HG03060 (cell line): Measurements from ENCODE around the gene ERI3.
A peak's percentile ranks its signal among the peaks of the same experiment; 100 is the strongest.
"Not testable (repeated sequence)": the region's sequence is repeated elsewhere in the genome, so short reads cannot be mapped to it uniquely, and the experiment has no call there.

Experiments
- ATAC-seq: cut with Tn5 transposase; IDR thresholded peaks from one replicate; pipeline ENCODE4 v1.9.1; 2021; ENCODE audit warnings: low read depth, moderate number of reproducible peaks; ENCODE audit not compliant: unreplicated experiment

The ERI3 gene

GRCh38 chr1:44217809-44218410 is 137.1 kb downstream of the ERI3 start:
- ATAC-seq, result no peak

DNA sequence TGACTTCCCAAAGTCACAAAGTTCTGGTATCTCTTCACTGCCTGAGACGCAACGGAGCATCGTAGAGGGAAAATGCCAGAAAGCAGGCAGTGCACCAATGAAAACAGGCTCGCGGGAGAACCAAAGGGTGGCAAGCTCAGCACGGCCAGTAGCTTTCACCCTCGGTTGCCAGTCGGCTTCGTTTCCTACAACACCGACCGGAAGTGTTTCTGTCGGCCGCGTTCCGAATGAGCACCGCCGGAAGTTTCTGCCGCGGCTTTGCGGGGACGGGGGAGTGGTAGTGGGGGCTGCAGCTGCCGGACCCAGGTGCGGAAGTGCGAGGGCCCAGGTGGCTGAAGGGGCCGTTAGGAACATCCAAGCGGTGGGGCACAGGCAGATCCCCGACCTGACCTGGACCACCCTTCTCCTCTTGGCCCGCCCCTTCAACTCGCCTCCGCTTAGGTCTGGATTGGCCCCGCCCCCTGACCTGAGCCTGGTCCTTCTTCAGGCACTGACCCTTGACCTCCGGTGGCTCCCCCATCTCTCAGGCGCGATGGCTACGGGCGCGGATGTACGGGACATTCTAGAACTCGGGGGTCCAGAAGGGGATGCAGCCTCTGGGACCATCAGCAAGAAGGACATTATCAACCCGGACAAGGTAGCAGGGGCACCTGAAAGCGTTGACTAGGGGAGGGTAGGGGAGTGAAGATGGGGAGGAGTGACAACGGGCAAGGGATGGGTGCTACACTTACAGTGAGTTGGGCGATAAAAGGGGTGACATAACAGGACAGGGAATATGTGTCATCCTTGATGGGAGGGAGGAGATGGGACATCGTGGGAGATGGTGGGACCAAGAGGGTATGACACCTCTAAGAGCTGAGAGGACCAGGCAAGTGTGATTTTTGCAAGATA is 141.6 kb downstream of the ERI3 start, which contains the start of gene DMAP1:
TSS of gene DMAP1 (plus strand) at position 250 of the 891 bp plus-strand sequence. CDS start at position 533, 283 bp downstream.
- ATAC-seq, result peak; percentile 65

DNA sequence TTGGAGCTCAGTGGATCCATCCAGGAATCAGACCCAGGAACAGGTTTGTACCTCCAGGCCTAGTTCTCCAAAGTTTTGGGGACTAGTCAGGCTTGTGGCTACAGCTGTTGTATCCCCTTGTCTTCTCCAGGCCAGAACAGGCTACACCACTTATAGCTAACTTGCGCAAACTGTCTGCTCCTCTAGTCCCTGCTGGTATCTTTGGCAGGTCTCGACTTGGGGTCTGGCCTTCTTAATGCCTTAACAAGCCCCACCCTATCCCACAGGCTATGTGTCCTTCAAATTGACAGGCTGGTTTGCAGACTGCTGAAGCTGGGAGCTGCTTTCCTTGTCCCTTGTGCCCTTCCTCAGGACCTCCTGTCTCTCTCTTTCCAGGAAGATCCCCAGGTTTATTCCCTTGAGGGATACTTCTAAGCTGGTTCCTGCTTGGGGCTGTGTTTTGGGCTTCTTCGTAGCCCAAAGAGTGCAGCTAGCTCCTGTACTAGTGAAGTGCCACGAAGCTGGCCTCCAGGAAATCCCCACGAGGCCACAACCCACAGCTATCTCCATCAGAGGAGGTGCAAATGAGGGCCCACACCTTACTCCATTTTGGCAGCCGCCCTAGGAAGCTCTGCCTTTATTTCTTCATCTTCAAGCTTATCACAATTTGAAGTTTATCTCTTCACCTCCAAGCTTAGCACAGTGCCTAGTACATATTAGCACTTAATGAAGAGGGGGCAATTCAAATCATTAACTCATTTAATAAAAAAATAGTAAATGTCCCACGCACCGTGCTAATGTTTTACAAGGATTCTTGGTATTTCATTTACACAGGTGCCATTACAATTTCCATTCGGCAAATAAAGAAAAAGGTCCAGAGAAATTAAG is 142.5 kb downstream of the ERI3 start:
- ATAC-seq, result no peak

GRCh38 chr1:44210595-44210994 is 144.5 kb downstream of the ERI3 start:
- no peak for ATAC-seq

DNA sequence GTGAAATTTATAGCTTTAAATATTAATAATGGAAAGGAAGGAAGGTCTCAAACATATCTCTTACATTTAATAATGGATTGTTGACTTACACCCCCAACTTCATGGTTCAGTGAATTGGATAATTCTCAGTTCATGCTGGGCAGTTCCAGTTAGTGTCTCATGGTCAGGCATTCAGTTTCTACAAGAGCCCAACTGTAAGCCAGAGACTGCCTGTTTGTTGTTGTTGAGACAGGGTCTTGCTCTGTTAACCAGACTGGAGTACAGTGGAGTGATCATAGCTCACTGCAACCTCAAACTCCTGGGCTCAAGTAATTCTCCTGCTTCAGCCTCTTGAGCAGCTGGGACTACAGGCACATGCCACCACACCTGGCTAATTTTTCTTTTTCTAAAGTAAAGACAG is 146.8 kb downstream of the ERI3 start:
- ATAC-seq, result no peak

DNA sequence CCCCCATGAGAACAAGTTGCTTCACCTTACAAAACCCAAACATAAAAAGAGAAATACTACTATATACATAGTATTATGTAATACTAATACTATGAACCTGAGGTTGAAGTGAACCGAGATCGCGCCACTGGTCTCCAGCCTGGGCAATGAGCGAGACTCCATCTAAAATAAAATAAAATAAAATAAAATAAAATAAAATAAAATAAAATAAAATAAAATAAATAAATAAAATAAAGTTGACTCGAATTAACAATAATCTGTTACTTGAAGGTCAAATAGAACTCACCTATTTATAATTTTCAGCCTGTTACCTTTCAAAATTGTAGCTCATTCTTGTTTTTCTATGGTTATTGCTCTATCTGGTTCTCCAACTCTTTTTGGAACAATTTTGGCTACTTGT is 148.5 kb downstream of the ERI3 start:
- not testable (repeated sequence) for ATAC-seq

DNA sequence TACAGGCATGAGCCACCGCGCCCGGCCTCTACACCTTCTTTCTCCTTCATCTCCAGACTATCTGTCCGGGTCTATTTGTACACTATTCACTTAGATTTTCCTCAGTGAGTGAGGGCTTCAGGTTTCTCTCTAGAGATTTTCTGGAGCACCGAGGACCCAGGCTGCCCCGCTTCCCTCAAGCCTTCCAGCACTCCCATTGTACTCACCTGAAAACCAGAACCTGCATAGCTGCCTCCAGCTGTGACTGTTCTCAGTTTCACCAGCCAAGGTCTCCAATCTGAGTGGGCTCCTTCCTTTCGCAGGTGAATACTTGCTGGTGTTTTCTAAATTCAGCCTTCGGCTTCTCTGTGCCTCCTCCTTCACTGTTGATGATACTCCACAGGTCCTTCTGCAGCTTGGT is 154.7 kb downstream of the ERI3 start:
- no peak for ATAC-seq

- ATAC-seq, result no peak
Observed at GRCh38 chr1:44174630-44175029, 180.4 kb downstream of the ERI3 start.
